ENCODE results near the gene SRRM5. TPM values are rescaled to one million over a fixed set of nuclear protein-coding genes. Genes with fewer than 3 reads are reported as not detected.

Gene SRRM5
- total and polyA plus RNA-seq, 8 donors, result 0.45 to 0.50 TPM; not detected in 6

DNA sequence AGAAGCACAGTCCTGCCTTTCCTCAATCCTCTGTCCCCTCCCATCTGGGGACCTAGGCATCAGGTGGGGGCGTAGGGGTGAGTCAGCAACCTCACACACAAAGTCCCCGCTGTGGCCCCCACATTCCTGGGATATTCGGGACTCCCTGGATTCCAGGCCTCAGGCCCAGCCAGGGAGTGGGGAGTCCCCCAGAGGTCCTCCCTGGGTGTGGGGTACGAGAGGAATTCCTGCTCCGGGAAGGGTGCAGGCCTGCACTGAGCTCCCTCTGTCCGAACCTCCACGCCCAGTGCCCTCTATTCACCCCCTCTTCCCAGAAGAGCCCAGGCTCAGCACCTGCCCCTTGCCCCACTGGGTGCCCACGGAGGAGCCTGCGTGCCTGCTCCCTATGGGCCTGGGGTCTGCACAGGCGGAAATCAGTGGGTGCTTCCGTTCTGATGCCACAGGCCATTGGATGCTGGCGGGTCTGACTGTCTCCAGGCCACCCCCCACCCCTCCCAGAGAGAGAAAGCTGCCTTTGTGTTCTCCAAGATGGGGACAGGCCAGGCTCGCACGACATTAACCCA, 24.3 kb downstream of the SRRM5 start:
- Histone ChIP-seq H3K27me3 (peaks cover 0 to 52% (median 16%) of the 10 kb centered on the region in 3 donors), H3K4me3 (no peak overlapping the region), H3K27ac (peak overlapping the region in 2 of 5 donors; percentile 22 to 39), H3K4me1 (peaks cover 13 to 40% (median 24%) of the 10 kb centered on the region in 4 donors), H3K9me3 (no peaks in the 10 kb centered on the region), H3K36me3 (no peaks in the 10 kb centered on the region)
- TF ChIP-seq, protein P1, sequence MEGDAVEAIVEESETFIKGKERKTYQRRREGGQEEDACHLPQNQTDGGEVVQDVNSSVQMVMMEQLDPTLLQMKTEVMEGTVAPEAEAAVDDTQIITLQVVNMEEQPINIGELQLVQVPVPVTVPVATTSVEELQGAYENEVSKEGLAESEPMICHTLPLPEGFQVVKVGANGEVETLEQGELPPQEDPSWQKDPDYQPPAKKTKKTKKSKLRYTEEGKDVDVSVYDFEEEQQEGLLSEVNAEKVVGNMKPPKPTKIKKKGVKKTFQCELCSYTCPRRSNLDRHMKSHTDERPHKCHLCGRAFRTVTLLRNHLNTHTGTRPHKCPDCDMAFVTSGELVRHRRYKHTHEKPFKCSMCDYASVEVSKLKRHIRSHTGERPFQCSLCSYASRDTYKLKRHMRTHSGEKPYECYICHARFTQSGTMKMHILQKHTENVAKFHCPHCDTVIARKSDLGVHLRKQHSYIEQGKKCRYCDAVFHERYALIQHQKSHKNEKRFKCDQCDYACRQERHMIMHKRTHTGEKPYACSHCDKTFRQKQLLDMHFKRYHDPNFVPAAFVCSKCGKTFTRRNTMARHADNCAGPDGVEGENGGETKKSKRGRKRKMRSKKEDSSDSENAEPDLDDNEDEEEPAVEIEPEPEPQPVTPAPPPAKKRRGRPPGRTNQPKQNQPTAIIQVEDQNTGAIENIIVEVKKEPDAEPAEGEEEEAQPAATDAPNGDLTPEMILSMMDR (IDR thresholded peaks at IDR 0.05), result no peak
- no peak for TF ChIP-seq POLR2AphosphoS5 (IDR thresholded peaks at IDR 0.05)
- intact Hi-C loops (cut with DNase I; ENCODE audit: low total_unique reads), result no loop called here
- WGBS, 5 donors, result 78 to 85% (median 80%) methylated on average over 9 to 14 of the region's 14 CpGs
- peak in 1 of 2 donors; percentile 46 for DNase-seq

DNA sequence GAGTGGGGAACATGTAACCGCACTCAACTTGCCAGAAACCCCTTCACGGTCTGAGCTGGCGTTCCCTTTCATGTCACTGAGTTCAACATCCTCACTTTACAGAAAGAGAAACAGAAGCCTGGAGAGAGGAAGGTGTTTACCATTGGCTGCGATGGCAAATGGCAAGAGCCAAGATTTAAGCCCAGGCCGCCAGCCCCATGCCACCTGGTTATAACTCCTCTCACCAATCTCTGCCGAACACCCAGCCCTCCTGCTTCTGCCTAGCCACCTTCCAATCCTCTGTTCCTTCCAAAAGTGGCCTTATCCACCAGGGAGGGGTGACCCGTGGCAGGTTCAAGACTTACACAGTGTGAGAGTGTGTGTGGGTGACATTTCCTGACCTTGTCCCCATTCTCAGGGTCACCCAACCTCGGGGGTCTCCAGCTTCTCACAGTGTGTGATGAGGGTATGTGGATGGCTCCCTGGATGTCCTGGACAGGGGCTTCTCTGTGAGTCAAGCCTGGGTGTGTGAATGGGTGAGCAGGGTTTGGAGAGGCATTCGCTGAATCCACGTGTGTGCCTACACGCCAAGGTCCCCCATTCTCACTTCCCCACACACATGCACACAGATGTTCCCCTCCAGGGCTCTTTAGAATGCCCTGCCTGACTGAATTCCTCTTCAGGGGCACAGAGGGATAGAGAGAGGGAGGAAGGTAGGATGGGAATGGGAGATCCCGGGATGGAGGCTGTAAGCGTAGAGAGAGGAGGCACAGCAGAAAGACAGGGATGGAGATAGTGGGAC, 26.5 kb downstream of the SRRM5 start:
- no peak overlapping the region for H3K27ac ChIP-seq

GRCh38 chr19:43638995-43639518, 27.2 kb downstream of the SRRM5 start:
- no peak for DNase-seq
- Histone ChIP-seq H3K27me3 (peaks cover 0 to 57% (median 16%) of the 10 kb centered on the region in 3 donors), H3K4me3 (peak overlapping the region; percentile 46 to 70 (median 60)), H3K4me1 (peaks cover 13 to 40% (median 24%) of the 10 kb centered on the region in 4 donors), H3K27ac (peak overlapping the region in 2 of 5 donors; percentile 53 to 73), H3K36me3 (no peaks in the 10 kb centered on the region), H3K9me3 (no peaks in the 10 kb centered on the region)
- intact Hi-C loops (cut with DNase I; ENCODE audit: low total_unique reads), result no loop called here
- 8 to 22% (median 14%) methylated on average over 7 to 18 of the region's 18 CpGs for WGBS, 5 donors
- TF ChIP-seq POLR2AphosphoS5 (IDR thresholded peaks at IDR 0.05) (no peak), EP300 (IDR thresholded peaks at IDR 0.05) (no peak), POLR2A (IDR thresholded peaks at IDR 0.05) (no peak)
- TF ChIP-seq, protein P1 (IDR thresholded peaks at IDR 0.05), result no peak

More for the DNA sequence above, 26.5 kb downstream of the SRRM5 start:
- Histone ChIP-seq H3K4me1 (peaks cover 13 to 40% (median 24%) of the 10 kb centered on the region in 4 donors), H3K9me3 (no peaks in the 10 kb centered on the region), H3K4me3 (peak overlapping the region in 3 of 4 donors; percentile 46 to 70 (median 59)), H3K36me3 (no peaks in the 10 kb centered on the region), H3K27me3 (peaks cover 0 to 57% (median 16%) of the 10 kb centered on the region in 3 donors)
- no peak for DNase-seq
- TF ChIP-seq, protein P1 (IDR thresholded peaks at IDR 0.05), result no peak
- TF ChIP-seq POLR2A (IDR thresholded peaks at IDR 0.05) (no peak), EP300 (IDR thresholded peaks at IDR 0.05) (no peak), POLR2AphosphoS5 (IDR thresholded peaks at IDR 0.05) (no peak)
- 64 to 79% (median 74%) methylated on average over 13 of the region's 13 CpGs for WGBS, 5 donors
- intact Hi-C loops (cut with DNase I; ENCODE audit: low total_unique reads), result no loop called here

Data from stomach (tissue), 9 donors.